Right ventricle myocardium inferior (tissue), 1 donor: ENCODE measurements around the gene ZFP36L2. TPM values are rescaled to one million over a fixed set of nuclear protein-coding genes. Genes with fewer than 3 reads are reported as not detected.

Experiments
- ATAC-seq: fragments of 200-7000 bp; cut with Tn5 transposase; one replicate; pipeline ENCODE4 v1.9.1; 2020; ENCODE audit warnings: mild to moderate bottlenecking, moderate library complexity
- DNase-seq: peaks from one replicate; pipeline ENCODE4 v3.0.0; 2021; ENCODE audit errors: missing footprints
- intact Hi-C: fragments of 100-400 bp; cut with DNase I; formaldehyde crosslinking; loops from one replicate; pipeline ENCODE4 v1.11.0; 2022
- total RNA-seq: library from RNA; stranded (reverse); fragmentation: NEBNext Ultra II Directional; extraction: Animal tissue kit (Norgen Biotek cat#: 25700); gene quantifications from one replicate; pipeline ENCODE4 v1.2.1, GENCODE V29; 2021
- donor health status: DM: no; HTN: yes; CAD: no; lungs with severe emphysema.

The ZFP36L2 gene
- total RNA-seq, 1 donor from 2014 or later, result 51.1 TPM

DNA sequence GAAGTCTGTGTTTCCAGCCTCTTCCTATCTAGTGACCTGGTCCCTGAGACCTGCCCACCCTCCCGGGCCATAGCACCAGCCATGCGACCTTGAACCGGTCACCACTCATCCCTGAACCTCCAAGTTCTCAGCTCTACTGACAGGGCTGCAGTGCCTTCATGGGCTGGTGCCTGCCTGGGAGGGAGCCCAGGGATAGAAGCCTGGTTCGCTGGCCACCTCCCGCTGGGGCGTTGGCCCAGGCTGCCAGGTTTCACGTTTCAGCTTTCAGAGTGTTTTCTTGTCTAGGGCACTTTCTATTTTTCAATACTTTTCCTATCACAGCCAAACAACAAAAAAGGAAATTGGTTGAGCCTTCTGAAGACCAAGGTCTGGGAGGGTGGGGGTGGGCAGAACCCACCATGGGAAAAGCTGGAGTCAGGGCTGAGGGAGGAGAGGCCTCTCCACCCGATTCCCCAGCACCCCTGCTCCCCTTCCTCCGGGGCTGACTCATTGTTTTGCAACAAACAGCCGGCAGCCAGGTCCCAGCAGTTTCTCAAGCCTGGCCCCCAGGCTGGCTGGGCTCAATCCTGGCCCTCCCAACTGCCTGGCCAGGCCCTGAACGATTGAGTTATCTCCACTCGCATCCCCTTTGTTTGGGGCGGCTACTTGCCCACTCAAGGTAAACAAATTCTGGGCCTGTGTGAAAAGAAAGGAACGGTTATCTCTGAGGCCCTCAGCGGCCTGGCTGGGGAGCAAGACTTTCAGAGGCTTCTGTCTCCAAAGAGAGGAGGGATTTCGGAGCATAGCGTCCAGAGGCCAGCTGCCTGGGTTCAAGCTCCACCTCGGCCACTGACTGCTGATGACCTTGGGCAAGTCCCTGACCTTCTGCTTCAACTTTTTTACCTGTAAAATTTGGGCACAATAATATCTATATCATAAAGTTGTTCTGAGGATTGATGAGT, 47.5 kb downstream of the ZFP36L2 start:
- peak; percentile 91 for ATAC-seq
- peak; percentile 85 for DNase-seq
- intact Hi-C loops, result loop anchor here (5.0 kb wide), 1 partner anchor 38 kb away; no protein-coding TSS in a partner anchor

DNA sequence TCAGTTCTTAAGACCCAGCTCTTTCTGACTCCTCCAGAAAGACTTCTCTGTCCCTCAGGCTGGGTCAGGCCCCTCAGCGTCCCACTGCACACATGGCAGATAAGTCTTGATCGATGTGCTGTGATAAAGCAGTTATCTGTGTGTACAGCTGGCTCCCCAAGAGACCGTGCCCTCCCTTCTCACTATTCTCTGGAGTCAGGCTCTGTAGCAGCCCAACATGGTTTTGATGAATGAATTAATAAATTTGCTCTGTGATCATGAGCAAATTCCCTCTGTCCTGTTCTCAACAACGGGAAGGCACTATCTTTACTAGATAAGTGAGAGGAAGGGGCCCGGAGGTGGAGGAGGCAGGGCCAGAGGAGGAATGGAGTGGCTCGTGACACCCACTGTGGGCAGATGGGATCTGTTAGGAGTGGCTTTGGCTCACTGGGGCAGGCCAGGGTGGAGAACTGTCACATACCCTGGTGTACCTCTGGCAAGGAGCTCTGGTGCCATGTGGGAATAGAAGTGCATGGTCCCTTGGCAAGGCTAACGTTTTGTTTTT, 48.3 kb downstream of the ZFP36L2 start:
- intact Hi-C loops, result loop anchor here (5.0 kb wide), 1 partner anchor 39 kb away; no protein-coding TSS in a partner anchor
- DNase-seq, result no peak
- no peak for ATAC-seq

DNA sequence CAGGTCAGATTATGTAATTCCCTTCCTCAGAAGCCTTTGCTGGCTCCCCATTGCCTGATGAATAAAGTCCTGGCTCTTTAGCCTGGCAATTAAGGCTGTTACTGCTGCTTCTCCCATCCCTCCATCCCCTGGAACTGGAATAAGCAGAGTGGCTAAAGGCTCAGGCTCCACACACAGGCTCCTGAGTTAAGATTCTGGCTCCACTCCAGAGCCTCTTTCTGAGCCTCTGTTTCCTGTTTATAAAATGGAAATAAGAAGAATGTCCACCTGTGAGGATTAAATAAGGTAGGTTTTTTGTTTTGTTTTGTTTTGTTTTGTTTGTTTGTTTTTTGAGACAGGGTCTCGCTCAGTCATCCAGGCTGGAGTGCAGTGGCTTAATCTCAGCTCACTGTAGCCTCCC, 50.0 kb downstream of the ZFP36L2 start:
- intact Hi-C loops, result loop anchor here (5.0 kb wide), 1 partner anchor 41 kb away; no protein-coding TSS in a partner anchor
- ATAC-seq (no peak), DNase-seq (no peak)

DNA sequence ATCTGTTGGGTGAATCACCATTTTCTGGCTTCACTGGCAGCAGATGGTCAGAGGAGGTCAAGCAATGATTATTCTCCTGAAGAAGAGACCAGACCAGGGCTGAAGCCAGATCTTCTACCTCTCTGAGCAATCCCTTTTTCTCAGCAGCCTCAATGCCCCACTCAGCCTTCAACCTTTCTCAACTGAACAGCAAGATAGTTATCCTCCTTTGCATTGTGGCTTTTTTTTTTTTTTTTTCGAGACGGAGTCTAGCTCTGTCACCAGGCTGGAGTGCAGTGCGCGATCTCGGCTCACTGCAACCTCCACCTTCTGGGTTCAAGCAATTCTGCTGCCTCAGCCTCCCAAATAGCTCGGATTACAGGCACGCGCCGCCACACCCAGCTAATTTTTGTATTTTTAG, 50.5 kb downstream of the ZFP36L2 start:
- no peak for DNase-seq
- no peak for ATAC-seq
- intact Hi-C loops, result loop anchor here (5.0 kb wide), 1 partner anchor 41 kb away; no protein-coding TSS in a partner anchor

DNA sequence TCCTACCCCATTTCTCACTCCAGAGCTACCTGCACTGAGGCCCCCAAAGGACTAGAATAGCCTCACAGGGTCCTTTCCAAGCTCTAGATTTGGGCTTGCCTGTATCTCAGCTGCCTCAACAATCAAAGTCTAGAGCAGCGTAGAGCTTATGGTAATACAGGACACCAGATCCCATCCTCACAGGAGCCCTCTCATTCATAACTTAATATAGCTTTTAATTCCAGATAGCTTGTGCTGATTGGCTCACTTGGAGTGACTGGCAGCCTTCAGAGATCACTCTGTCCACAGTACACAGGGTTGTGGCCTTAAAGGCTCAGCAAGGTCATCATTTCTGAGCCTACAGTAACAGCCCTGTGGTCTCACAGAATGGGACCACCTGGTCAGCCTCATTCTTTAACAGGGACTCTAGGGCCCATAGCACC, 51.4 kb downstream of the ZFP36L2 start:
- intact Hi-C loops, result loop anchor here (5.0 kb wide), 1 partner anchor 42 kb away; no protein-coding TSS in a partner anchor
- ATAC-seq, result no peak

DNA sequence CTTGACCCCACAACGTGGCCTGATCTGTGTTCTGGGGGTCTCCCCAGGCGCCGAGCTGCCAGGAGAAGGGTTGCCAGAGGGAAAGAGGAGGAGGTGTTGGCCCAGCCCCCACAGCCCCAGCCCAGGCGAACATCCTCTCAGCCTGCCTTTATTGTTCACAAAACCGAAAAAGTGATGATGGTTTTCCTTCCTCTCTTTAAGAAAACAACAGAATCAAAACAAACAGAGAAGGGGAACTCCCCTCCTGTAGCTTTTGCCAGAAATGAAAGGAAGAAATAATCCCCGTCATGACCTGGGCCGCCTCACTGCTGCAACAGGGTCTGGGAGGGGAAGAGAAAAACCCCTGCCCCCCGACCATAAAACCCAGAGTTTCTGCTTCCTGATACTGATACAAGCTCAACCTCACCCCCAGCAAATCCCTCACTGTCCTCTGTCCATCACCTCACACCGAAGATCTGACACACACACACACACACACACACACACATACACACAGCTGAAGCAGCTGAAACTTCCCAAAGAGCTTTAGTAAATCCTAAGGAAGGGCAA, 52.0 kb downstream of the ZFP36L2 start:
- intact Hi-C loops, result no loop called here
- ATAC-seq (peak; percentile 17), DNase-seq (no peak)

More for the DNA sequence above, 51.4 kb downstream of the ZFP36L2 start:
- DNase-seq, result no peak
